GM21576 (cell line): ENCODE data around the gene KRTAP10-5.
"Not testable (repeated sequence)": the region's sequence is repeated elsewhere in the genome, so short reads cannot be mapped to it uniquely, and the experiment has no call there.

Experiments
- ATAC-seq: cut with Tn5 transposase; IDR thresholded peaks from one replicate; pipeline ENCODE4 v1.9.1; 2021; ENCODE audit warnings: mild to moderate bottlenecking, moderate library complexity; ENCODE audit not compliant: unreplicated experiment

Gene KRTAP10-5

GRCh38 chr21:44611551-44611950 lies 31.1 kb upstream of the KRTAP10-5 start:
- no peak for ATAC-seq

- ATAC-seq = not testable (repeated sequence)
Measured at GRCh38 chr21:44610157-44610843, 29.9 kb upstream of the KRTAP10-5 start.

GRCh38 chr21:44609193-44609592 lies 28.8 kb upstream of the KRTAP10-5 start:
- no peak for ATAC-seq

- no peak for ATAC-seq
Measured at GRCh38 chr21:44606495-44606894, 26.1 kb upstream of the KRTAP10-5 start.

GRCh38 chr21:44603911-44604310 lies 23.5 kb upstream of the KRTAP10-5 start:
- no peak for ATAC-seq

- ATAC-seq = no peak
Measured at GRCh38 chr21:44603109-44603875, 22.9 kb upstream of the KRTAP10-5 start.

- ATAC-seq = no peak
Measured at GRCh38 chr21:44602463-44602850, 22.1 kb upstream of the KRTAP10-5 start.

- ATAC-seq = no peak
Measured at GRCh38 chr21:44601596-44602462, 21.4 kb upstream of the KRTAP10-5 start.

- not testable (repeated sequence) for ATAC-seq
Measured at GRCh38 chr21:44601091-44601490, 20.7 kb upstream of the KRTAP10-5 start.

- ATAC-seq = not testable (repeated sequence)
Measured at GRCh38 chr21:44600118-44600978, 19.9 kb upstream of the KRTAP10-5 start, which contains the start of gene KRTAP10-7. Gene KRTAP10-7 (plus strand): TSS chr21:44600597. CDS start chr21:44600622, 25 bp downstream.

- ATAC-seq = no peak
Measured at GRCh38 chr21:44599264-44600029, 19.0 kb upstream of the KRTAP10-5 start.

GRCh38 chr21:44598061-44598460 lies 17.7 kb upstream of the KRTAP10-5 start:
- no peak for ATAC-seq

GRCh38 chr21:44596068-44596725 lies 15.8 kb upstream of the KRTAP10-5 start:
- ATAC-seq = no peak

- no peak for ATAC-seq
Measured at GRCh38 chr21:44595524-44595923, 15.1 kb upstream of the KRTAP10-5 start.

- ATAC-seq = no peak
Measured at GRCh38 chr21:44594406-44594916, 14.1 kb upstream of the KRTAP10-5 start.

GRCh38 chr21:44593598-44594405 lies 13.4 kb upstream of the KRTAP10-5 start:
- no peak for ATAC-seq

GRCh38 chr21:44592446-44593311 lies 12.3 kb upstream of the KRTAP10-5 start, which contains the start of gene KRTAP10-6:
Gene KRTAP10-6 (minus strand): TSS chr21:44592505. CDS start chr21:44592484, 21 bp downstream.
- ATAC-seq = no peak
